Measurements from ENCODE around the gene PTPN14. TPM values are rescaled to one million over a fixed set of nuclear protein-coding genes. Genes with fewer than 3 reads are reported as not detected.

The PTPN14 gene
- polyA plus RNA-seq, 1 donor from 2014 or later, result 0.07 TPM

DNA sequence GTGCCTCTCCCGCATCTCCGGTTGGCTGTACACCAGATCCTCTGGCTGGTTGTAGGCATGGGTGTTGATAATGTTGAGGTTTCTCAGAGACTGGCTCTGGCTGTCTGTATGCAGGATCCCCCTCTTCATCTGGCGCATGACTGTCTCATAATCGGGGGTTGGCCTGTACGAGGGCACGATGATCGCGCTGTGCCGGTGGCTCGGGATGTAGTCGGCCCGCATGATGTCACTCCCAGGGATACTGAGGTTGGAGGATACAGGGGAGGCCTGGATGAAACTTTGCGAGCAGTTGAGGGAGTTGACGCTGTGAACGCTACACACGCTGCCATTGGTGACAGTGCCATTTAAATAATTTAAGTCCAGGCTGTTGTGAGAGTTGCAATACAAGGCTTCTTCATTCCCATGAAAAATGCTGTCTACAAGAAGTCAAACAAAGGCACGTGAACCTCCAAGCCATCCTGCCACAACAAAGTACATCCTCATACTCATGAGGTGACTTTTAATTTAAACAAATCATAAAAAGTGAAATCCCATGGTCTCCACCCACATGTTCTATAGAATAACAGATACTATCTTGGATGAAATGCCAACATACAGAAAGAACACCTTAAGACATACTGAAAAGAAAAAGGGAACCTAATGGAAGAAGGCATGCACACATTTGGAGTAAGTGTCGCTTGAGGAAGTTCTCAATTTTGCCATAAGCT is 166.9 kb downstream of the PTPN14 start:
- Histone ChIP-seq H3F3A (ENCODE audit: insufficient read depth, low read length, poor library complexity, severe bottlenecking) (no peaks in the 10 kb centered on the region), H3K9me2 (ENCODE audit: insufficient read depth, low read length) (no peaks in the 10 kb centered on the region), H3K27ac (ENCODE audit: low read length) (no peak overlapping the region), H3K9ac (ENCODE audit: low read length) (no peak overlapping the region), H3K27me3 (ENCODE audit: insufficient read depth, low read depth, low read length) (no peaks in the 10 kb centered on the region), H3K36me3 (ENCODE audit: insufficient read depth, low read length) (no peaks in the 10 kb centered on the region), H3K79me2 (replicated peaks; ENCODE audit: insufficient read depth, low read length) (no peaks in the 10 kb centered on the region), H3K4me3 (ENCODE audit: low read length) (no peak overlapping the region), H3K4me2 (ENCODE audit: low read length) (no peak overlapping the region), H3K9me3 (ENCODE audit: low read length) (no peaks in the 10 kb centered on the region), H2AFZ (ENCODE audit: low read depth, low read length) (no peak overlapping the region), H4K20me1 (ENCODE audit: insufficient read depth) (no peaks in the 10 kb centered on the region)
- TF ChIP-seq RAD21 (conservative IDR thresholded peaks at IDR 0.05) (no peak), EP300 (conservative IDR thresholded peaks at IDR 0.05; ENCODE audit: poor library complexity, severe bottlenecking) (no peak), TAF1 (IDR thresholded peaks at IDR 0.05; ENCODE audit: low read depth) (no peak), CTCF (IDR thresholded peaks at IDR 0.05; ENCODE audit: poor library complexity, severe bottlenecking) (no peak), POLR2AphosphoS5 (IDR thresholded peaks at IDR 0.05) (no peak), EZH2 (IDR thresholded peaks at IDR 0.05; ENCODE audit: borderline replicate concordance, insufficient read depth, low read length, poor library complexity, severe bottlenecking) (no peak), MXI1 (conservative IDR thresholded peaks at IDR 0.05; ENCODE audit: poor library complexity, severe bottlenecking) (no peak), SMC3 (conservative IDR thresholded peaks at IDR 0.05; ENCODE audit: poor library complexity) (no peak)
- TF ChIP-seq, protein P1, sequence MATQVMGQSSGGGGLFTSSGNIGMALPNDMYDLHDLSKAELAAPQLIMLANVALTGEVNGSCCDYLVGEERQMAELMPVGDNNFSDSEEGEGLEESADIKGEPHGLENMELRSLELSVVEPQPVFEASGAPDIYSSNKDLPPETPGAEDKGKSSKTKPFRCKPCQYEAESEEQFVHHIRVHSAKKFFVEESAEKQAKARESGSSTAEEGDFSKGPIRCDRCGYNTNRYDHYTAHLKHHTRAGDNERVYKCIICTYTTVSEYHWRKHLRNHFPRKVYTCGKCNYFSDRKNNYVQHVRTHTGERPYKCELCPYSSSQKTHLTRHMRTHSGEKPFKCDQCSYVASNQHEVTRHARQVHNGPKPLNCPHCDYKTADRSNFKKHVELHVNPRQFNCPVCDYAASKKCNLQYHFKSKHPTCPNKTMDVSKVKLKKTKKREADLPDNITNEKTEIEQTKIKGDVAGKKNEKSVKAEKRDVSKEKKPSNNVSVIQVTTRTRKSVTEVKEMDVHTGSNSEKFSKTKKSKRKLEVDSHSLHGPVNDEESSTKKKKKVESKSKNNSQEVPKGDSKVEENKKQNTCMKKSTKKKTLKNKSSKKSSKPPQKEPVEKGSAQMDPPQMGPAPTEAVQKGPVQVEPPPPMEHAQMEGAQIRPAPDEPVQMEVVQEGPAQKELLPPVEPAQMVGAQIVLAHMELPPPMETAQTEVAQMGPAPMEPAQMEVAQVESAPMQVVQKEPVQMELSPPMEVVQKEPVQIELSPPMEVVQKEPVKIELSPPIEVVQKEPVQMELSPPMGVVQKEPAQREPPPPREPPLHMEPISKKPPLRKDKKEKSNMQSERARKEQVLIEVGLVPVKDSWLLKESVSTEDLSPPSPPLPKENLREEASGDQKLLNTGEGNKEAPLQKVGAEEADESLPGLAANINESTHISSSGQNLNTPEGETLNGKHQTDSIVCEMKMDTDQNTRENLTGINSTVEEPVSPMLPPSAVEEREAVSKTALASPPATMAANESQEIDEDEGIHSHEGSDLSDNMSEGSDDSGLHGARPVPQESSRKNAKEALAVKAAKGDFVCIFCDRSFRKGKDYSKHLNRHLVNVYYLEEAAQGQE (IDR thresholded peaks at IDR 0.05; ENCODE audit: borderline replicate concordance), result no peak

DNA sequence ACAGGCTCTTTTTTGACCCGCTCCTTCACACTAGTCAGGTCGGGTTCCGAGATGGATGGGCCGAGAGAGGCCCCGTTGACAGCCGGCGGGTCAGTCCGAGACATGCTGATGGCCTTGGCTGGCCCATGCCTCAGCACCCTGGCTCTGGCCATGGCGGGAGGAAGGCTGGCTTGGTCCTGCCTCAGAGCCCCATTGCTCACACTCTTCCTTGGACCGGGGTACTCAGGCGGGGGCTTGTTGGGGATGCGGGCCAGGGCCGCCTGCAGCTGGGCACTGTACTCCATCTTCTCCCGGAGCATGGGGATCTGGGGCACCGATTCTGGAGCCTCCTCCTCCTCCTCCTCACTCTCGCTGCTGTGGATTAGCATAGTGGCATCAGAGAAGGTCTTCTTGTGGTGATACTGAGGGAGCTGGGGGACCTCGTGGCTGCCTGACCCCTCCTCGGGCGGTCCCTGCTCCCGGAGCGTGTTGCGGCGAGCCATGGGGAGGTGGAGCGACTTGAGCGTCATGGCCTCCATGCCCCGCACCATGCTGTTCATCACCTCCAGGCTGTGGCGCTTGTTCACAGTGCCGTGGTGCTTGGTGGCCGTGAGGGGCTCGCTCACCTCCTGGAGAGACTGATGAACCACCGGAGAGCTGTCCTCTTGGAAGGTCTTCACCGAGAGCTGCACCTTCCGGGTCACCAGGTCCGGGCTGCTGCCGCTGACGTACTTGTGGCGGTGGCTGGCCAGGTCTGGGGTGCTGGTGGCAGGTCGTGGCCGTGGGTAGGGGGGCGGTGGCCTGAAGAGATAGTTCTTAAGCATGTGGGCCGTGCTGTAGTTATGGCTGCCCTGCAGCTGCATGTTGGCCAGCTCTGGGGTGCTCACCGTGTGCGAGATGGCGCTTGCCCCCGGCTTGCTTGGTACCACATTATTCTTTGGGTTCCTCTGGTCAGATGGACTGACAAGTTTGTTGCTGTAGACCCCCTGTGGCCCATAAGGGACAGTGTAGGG is 167.7 kb downstream of the PTPN14 start:
- Histone ChIP-seq H3K9ac (ENCODE audit: low read length) (no peak overlapping the region), H3K9me2 (ENCODE audit: insufficient read depth, low read length) (no peaks in the 10 kb centered on the region), H4K20me1 (ENCODE audit: insufficient read depth) (no peaks in the 10 kb centered on the region), H3K27ac (ENCODE audit: low read length) (no peak overlapping the region), H3K27me3 (ENCODE audit: insufficient read depth, low read depth, low read length) (no peaks in the 10 kb centered on the region), H3F3A (ENCODE audit: insufficient read depth, low read length, poor library complexity, severe bottlenecking) (no peaks in the 10 kb centered on the region), H3K79me2 (replicated peaks; ENCODE audit: insufficient read depth, low read length) (no peaks in the 10 kb centered on the region), H3K36me3 (ENCODE audit: insufficient read depth, low read length) (no peaks in the 10 kb centered on the region), H3K4me2 (ENCODE audit: low read length) (no peak overlapping the region), H3K9me3 (ENCODE audit: low read length) (no peaks in the 10 kb centered on the region), H2AFZ (ENCODE audit: low read depth, low read length) (no peak overlapping the region), H3K4me3 (ENCODE audit: low read length) (no peak overlapping the region)
- TF ChIP-seq MXI1 (conservative IDR thresholded peaks at IDR 0.05; ENCODE audit: poor library complexity, severe bottlenecking), result no peak
- no peak for TF ChIP-seq EP300 (conservative IDR thresholded peaks at IDR 0.05; ENCODE audit: poor library complexity, severe bottlenecking)
- TF ChIP-seq EZH2 (IDR thresholded peaks at IDR 0.05; ENCODE audit: borderline replicate concordance, insufficient read depth, low read length, poor library complexity, severe bottlenecking), result no peak
- no peak for TF ChIP-seq POLR2AphosphoS5 (IDR thresholded peaks at IDR 0.05)

Measured in neural cell (in vitro differentiated cells).